Activated naive CD8-positive, alpha-beta T cell (primary cell): ENCODE results near the gene TAT.
"Not testable (repeated sequence)": the region's sequence is repeated elsewhere in the genome, so short reads cannot be mapped to it uniquely, and the experiment has no call there.

ENCODE experiments used
- H3K27ac Mint-ChIP-seq: one replicate; pipeline ENCODE4 v1.8.0; 2021; ENCODE audit warnings: mixed read lengths
- H3K27me3 Mint-ChIP-seq: one replicate; pipeline ENCODE4 v1.8.0; 2021; ENCODE audit warnings: mixed read lengths
- H3K36me3 Mint-ChIP-seq: one replicate; pipeline ENCODE4 v1.8.0; 2021; ENCODE audit warnings: mixed read lengths
- H3K4me1 Mint-ChIP-seq: one replicate; pipeline ENCODE4 v1.8.0; 2021; ENCODE audit warnings: low read depth, mixed read lengths
- H3K4me3 Mint-ChIP-seq: one replicate; pipeline ENCODE4 v1.8.0; 2021; ENCODE audit warnings: mild to moderate bottlenecking, mixed read lengths
- H3K9me3 Mint-ChIP-seq: one replicate; pipeline ENCODE4 v1.8.0; 2021; ENCODE audit warnings: low read depth, mixed read lengths

TAT gene

GRCh38 chr16:71576971-71577370, at the start of gene TAT:
TAT (minus strand) TSS chr16:71577092; CDS start chr16:71576415, 677 bp downstream.
- Mint-ChIP-seq H3K27me3 (peaks cover 4% of the 10 kb centered on the region), H3K9me3 (no peaks in the 10 kb centered on the region), H3K4me1 (no peaks in the 10 kb centered on the region), H3K4me3 (no peak within 1 kb of the TSS), H3K36me3 (no peaks in the 10 kb centered on the region), H3K27ac (no peak within 1 kb of the TSS)

DNA sequence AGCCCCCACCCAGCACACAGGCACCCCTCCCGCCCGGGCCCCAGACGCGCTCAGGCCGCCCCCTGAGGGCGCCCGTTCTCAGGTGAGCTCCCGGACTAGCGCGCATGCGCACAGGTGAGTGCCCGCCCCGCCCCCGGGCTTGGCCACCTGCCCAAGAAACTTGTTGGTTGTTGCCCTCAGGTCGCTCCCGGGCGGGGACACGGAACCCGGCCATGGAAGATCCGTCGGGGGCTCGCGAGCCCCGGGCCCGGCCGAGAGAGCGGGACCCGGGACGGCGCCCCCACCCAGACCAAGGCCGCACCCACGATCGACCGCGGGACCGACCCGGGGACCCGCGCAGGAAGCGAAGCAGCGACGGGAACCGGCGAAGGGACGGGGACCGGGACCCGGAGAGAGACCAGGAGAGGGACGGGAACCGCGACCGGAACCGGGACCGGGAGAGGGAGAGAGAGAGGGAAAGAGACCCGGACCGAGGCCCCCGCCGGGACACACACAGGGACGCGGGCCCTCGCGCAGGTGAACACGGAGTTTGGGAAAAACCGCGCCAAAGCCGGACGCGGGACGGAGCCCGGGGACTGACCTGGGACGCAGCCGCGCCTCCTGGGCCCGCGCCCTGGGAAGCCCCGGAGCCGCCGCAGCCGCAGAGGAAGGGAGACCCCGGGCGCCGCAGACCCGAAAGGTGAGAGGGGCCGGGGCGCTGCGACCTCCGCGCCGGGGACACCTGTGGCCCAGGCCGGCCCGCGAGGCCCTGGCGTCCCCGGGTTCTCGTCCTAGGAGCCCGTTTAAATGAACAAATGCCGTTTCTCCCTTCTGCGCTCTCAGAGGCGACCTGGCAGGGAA, 49.3 kb upstream of the TAT start, which contains the start of gene MARVELD3:
TSS of gene MARVELD3 (plus strand) at position 167 of the 840 bp plus-strand sequence. CDS start at position 213, 46 bp downstream.
- H3K36me3 Mint-ChIP-seq = no peaks in the 10 kb centered on the region
- H3K4me1 Mint-ChIP-seq = peaks cover 7% of the 10 kb centered on the region
- H3K9me3 Mint-ChIP-seq = no peaks in the 10 kb centered on the region
- peaks cover 4% of the 10 kb centered on the region for H3K27me3 Mint-ChIP-seq
- peak within 1 kb of the TSS; percentile 65 for H3K4me3 Mint-ChIP-seq
- H3K27ac Mint-ChIP-seq = no peak within 1 kb of the TSS

DNA sequence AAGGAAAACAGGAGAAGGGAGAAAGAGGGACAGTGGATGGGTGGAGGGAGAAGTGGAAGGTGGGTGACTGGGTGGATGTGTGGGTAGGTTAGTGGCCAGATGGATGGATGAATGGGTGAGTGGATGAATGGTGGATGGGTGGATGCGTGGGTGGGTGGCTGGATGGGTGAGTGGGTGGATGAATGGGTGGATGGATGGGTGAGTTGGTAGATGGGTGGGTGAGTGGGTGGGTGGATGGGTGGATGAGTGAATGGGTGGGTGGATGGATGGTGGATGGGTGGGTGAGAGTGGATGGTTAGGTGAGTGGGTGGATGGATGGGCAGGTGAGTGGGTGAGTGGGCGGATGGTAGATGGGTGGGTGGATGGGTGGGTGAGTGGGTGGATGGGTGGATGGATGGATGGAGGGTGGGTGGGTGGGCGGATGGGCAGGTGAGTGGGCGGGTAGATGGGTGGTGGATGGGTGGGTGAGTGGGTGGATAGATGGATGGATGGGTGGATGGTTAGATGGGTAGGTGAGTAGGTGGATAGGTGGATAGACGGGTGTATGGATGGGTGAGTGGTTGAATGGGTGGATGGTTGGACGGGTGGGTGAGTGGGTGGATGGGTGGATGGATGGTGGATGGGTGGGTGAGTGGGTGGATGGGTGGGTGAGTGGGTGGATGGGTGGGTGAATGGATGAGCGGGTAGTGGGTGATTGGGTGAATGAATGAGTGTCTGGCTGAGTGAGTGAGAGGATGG, 48.4 kb upstream of the TAT start:
- Mint-ChIP-seq H3K27me3 (peaks cover 4% of the 10 kb centered on the region), H3K36me3 (no peaks in the 10 kb centered on the region), H3K27ac (no peak overlapping the region), H3K9me3 (no peaks in the 10 kb centered on the region), H3K4me1 (peaks cover 7% of the 10 kb centered on the region), H3K4me3 (peak overlapping the region; percentile 23)

- peaks cover 8% of the 10 kb centered on the region for H3K27me3 Mint-ChIP-seq
- no peak overlapping the region for H3K4me3 Mint-ChIP-seq
These were observed 46.7 kb upstream of the TAT start for GRCh38 chr16:71623597-71623996.

DNA sequence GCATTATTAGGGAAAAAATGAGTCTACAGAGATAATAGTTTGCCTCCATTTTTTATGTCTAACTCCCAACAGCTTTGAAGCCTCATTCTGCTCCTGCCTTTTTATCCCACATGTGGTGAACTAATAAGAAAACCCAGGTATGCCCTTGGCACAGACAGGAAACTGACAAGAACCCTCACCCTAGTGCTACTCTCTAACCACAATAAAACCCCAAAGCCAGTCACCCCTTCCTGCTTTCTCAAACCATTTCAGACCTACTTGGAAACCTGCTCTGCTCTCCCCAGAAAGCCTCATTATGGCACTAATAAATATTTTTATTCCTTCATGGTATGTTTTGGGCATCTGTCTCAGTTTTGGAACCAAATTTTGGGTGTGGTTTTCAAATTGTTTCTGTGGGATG, 45.2 kb upstream of the TAT start:
- peaks cover 8% of the 10 kb centered on the region for H3K27me3 Mint-ChIP-seq
- peaks cover 7% of the 10 kb centered on the region for H3K4me1 Mint-ChIP-seq
- H3K9me3 Mint-ChIP-seq = no peaks in the 10 kb centered on the region
- H3K27ac Mint-ChIP-seq = no peak overlapping the region
- H3K36me3 Mint-ChIP-seq = no peaks in the 10 kb centered on the region
- no peak overlapping the region for H3K4me3 Mint-ChIP-seq

More at GRCh38 chr16:71623597-71623996, 46.7 kb upstream of the TAT start:
- Mint-ChIP-seq H3K36me3 (no peaks in the 10 kb centered on the region), H3K4me1 (peaks cover 7% of the 10 kb centered on the region), H3K27ac (no peak overlapping the region), H3K9me3 (no peaks in the 10 kb centered on the region)

DNA sequence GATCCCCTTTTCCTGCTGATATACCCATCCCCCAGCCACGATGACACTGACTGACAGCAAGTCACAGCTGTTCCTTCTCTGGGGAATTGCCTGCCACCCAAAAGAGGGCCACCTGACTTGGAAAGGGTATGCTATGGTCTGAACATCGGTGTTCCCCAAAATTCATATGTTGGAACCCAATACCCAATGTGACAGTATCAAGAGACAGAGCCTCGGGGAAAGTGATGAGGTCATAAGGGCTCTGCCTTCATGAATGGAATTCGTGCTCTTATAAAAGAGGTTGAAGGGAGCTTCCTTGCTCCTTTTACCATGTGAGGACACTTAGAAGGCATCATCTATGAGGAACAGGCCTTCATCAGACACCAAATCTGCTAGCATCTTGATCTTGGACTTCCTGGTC, 41.5 kb upstream of the TAT start:
- no peak overlapping the region for H3K27ac Mint-ChIP-seq
- H3K4me3 Mint-ChIP-seq = no peak overlapping the region
- H3K36me3 Mint-ChIP-seq = no peaks in the 10 kb centered on the region
- H3K9me3 Mint-ChIP-seq = no peaks in the 10 kb centered on the region
- H3K4me1 Mint-ChIP-seq = peaks cover 7% of the 10 kb centered on the region
- H3K27me3 Mint-ChIP-seq = peaks cover 15% of the 10 kb centered on the region

DNA sequence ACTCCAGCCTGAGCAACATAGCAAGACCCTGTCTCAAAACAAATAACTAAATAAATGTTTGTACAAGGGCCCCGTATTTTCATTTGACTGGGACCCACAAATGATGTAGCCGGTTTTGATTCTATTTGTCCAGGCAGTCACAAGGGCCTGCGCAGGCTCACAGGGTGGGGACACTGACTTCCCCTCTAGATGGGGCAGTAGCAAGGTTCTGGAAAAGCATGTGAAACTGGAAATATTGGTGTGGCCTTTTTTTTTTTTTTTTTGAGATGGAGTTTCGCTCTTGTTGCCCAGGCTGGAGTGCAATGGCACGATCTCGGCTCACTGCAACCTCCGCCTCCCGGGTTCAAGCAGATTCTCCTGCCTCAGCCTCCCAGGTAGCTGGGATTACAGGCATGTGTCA, 38.1 kb upstream of the TAT start:
- not testable (repeated sequence) for H3K9me3 Mint-ChIP-seq, H3K27ac Mint-ChIP-seq, H3K4me1 Mint-ChIP-seq, H3K4me3 Mint-ChIP-seq, H3K36me3 Mint-ChIP-seq
- H3K27me3 Mint-ChIP-seq = peaks cover 19% of the 10 kb centered on the region

DNA sequence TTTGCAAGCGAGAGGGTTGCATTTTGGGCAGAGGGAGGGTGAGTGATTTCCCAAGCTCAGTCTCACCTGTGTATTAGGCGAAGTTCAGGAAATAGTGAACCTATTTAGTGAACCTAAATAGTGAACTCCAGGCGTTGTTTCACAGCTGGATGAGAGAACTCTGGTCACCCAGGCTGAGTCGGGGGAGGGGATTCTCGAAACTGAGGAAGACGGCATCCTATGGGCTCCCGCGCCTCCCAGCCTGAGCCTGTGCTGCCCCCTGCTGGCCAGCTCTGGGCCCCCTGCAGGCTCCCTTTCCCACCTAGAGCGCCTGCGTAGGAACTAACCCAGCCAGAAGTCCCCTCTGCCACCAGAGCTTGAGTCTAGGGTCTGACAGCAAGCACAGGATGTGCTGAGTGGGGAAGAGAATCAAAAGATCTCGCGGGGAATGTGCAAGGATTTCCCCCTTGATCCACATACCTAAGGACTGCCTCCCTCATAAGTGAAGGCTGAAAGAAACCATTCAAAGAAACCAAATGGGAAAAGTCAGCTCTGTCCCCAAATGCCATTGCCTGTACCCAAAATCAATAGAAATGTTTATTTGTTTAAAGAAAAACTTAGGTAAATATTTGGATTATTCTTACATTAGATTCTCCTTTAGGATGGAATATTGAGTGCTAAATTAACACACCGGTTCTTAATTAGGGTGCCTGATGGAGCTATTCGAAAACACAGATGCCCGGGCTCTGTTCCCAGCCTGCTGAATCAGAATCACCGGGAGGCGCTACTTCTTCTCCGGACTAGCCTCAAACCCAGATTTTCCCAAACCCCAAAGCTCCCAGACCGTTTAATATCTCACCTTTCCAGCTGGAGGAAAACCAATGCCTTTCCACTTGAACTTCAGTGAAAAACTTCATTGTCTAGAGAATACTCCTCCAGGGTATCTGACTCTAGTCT, 34.3 kb upstream of the TAT start:
- H3K4me3 Mint-ChIP-seq = no peak overlapping the region
- no peaks in the 10 kb centered on the region for H3K36me3 Mint-ChIP-seq
- peaks cover 15% of the 10 kb centered on the region for H3K27me3 Mint-ChIP-seq
- H3K9me3 Mint-ChIP-seq = no peaks in the 10 kb centered on the region
- no peak overlapping the region for H3K27ac Mint-ChIP-seq
- peaks cover 4% of the 10 kb centered on the region for H3K4me1 Mint-ChIP-seq

DNA sequence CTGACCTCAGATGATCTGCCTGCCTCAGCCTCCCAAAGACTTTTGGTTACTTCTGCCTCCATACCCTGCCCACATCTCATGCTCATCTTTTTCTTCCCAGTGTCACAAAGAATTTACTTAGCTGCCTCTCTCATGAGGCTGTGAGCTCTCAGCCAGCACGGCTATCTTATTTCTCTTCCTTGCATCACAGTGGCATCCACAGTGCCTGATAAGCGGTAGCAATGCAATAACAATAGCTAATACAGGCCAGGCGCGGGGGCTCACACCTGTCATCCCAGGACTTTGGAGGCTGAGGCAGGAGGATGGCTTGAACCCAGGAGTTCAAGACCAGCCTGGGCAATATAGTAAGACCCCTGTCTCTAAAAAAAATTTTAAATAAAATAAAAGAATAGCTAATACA, 33.6 kb upstream of the TAT start:
- Mint-ChIP-seq H3K4me1 (peaks cover 4% of the 10 kb centered on the region), H3K36me3 (no peaks in the 10 kb centered on the region), H3K4me3 (no peak overlapping the region), H3K27ac (no peak overlapping the region), H3K9me3 (no peaks in the 10 kb centered on the region), H3K27me3 (peaks cover 14% of the 10 kb centered on the region)

DNA sequence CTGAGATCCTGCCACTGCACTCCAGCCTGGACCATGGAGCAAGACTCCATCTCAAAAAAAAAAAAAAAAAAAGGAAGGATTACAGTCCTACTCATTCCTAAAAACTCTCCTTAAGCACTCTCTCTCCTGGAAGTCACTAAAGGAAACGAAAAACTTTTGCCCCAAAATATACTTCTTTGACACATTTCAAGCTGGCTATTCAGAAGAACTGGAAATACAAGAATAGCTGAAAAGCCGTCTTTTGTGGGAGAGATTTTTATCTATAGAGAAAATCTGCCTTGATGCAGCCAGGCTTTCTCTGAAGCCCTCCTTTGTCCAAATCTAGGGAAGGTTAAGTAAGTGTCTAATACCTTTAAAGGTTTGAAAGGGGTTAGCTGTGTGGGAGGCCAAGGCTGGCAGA, 32.2 kb upstream of the TAT start:
- no peak overlapping the region for H3K27ac Mint-ChIP-seq
- no peak overlapping the region for H3K4me3 Mint-ChIP-seq
- no peaks in the 10 kb centered on the region for H3K9me3 Mint-ChIP-seq
- peaks cover 8% of the 10 kb centered on the region for H3K27me3 Mint-ChIP-seq
- peaks cover 4% of the 10 kb centered on the region for H3K4me1 Mint-ChIP-seq
- H3K36me3 Mint-ChIP-seq = no peaks in the 10 kb centered on the region

DNA sequence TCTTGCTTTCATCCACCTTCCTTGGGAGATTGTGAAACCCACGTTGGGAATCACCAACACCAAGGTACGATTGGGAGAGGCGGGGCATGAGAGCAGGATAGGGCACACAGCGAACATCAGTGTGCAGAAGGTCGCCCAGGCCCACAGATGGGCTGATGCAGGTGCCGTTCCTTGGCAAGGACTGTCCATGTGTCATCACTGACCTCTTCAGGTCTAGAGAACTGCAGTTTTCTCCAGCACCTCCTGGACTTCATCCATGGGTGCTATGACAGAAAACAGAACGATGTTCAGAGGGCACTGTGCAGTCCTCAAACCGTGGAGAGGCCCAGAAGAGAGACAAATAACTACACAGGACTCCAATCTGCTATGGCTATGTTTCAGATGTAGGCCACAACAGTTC, 23.9 kb upstream of the TAT start:
- peaks cover 7% of the 10 kb centered on the region for H3K27me3 Mint-ChIP-seq

DNA sequence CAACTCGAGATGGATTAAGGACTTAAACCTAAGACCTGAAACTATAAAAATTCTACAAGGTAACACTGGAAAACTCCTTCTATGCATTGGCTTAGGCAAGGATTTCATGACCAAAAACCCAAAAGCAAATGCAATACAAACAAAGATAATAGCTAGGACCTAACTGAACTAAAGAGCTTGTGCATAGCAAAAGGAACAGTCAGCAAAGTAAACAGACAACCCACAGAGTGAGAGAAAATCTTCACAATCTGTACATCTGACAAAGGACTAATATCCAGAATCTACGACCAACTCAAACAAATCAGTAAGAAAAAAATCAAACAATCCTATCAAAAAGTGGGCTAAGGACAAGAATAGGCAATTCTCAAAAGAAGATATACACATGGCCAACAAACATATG, 21.5 kb upstream of the TAT start:
- H3K4me1 Mint-ChIP-seq, H3K27ac Mint-ChIP-seq, H3K4me3 Mint-ChIP-seq, H3K9me3 Mint-ChIP-seq, H3K36me3 Mint-ChIP-seq: not testable (repeated sequence)
- peaks cover 16% of the 10 kb centered on the region for H3K27me3 Mint-ChIP-seq

More for the DNA sequence above, 23.9 kb upstream of the TAT start:
- Mint-ChIP-seq H3K4me3 (no peak overlapping the region), H3K4me1 (no peaks in the 10 kb centered on the region), H3K27ac (no peak overlapping the region), H3K36me3 (no peaks in the 10 kb centered on the region), H3K9me3 (no peaks in the 10 kb centered on the region)

GRCh38 chr16:71595340-71595826, 18.5 kb upstream of the TAT start:
- H3K27ac Mint-ChIP-seq, H3K4me1 Mint-ChIP-seq, H3K9me3 Mint-ChIP-seq, H3K36me3 Mint-ChIP-seq, H3K4me3 Mint-ChIP-seq: not testable (repeated sequence)
- peaks cover 20% of the 10 kb centered on the region for H3K27me3 Mint-ChIP-seq

DNA sequence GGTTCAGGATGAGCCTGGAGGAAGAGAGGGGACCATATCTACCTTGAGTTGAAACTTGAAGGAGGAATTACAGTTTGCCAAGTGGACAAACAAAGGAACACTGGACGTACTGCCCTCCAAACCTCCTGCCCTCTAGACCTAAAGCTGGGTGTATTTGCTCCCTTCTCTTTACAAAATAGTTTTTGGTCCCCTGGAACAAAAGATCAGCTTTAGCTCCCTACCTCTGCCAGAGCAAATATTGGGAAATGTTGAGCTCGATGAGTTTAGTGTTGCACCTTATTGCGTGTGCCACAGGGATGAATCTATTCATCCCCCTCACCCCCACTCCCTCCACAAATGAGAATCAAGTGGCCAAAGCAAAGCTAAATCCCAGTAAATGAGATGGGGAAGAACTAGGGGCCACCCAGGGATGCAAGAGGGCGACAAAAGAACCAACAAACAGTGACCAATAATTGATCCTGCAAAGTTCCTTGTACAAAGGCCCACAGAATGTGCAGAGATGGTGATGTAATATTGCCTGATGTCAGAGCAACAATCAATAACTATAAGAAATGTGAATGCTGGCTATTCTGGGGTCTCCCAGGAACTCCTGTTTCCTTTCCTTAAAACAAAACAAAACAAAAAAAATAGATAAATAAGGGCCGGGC, 17.2 kb upstream of the TAT start:
- Mint-ChIP-seq H3K4me3 (no peak overlapping the region), H3K4me1 (no peaks in the 10 kb centered on the region), H3K27me3 (peaks cover 21% of the 10 kb centered on the region), H3K27ac (no peak overlapping the region), H3K36me3 (no peaks in the 10 kb centered on the region), H3K9me3 (no peaks in the 10 kb centered on the region)
